ENCODE results near the gene HDAC4.

The HDAC4 gene

DNA sequence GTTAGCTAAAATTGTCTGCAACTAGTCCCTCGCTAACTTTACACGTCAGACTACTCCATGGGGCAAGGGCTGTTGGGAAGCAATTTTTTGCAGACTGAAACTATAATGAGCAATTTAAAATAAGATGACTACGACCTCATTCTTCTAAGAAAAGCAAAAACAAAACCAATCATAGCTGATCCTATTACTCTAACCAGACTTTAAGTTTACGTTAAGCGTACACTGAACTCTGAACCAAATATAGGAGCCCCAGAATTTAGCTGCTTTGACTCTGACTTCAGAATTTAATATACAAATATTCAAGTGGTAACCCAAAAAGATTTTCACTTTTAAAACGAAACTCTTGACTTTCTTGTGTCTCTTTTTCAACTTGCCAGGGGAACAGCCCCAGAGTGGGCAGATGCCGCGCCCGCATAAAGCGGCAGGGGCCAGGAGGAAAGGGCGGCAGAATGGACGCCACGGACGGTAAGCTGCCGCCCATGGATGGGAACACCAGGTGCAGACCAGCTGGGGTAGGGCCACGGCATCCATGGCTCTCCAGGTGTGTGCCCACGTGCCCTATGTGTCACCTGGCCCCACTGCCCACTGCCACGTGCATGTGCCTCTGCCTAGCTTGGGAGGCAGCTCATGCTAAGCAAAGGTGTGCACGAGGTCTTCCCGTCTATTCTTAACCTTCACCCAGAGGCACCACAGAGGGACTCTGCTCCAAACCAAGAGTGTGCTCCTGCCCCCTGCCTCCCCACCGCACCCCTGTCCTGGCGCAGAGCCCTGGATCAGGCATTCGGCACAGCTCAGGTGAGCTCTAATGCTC is 217.6 kb downstream of the HDAC4 start:
- WGBS, 2 experiments = 95 to 97% methylated on average over 23 of the region's 23 CpGs
- no peak overlapping the region for H3K27ac ChIP-seq (ENCODE audit: insufficient read depth, low read depth, low read length, poor library complexity, severe bottlenecking)
- no peak overlapping the region for H3K4me3 ChIP-seq (ENCODE audit: insufficient read depth, low read depth, low read length)

DNA sequence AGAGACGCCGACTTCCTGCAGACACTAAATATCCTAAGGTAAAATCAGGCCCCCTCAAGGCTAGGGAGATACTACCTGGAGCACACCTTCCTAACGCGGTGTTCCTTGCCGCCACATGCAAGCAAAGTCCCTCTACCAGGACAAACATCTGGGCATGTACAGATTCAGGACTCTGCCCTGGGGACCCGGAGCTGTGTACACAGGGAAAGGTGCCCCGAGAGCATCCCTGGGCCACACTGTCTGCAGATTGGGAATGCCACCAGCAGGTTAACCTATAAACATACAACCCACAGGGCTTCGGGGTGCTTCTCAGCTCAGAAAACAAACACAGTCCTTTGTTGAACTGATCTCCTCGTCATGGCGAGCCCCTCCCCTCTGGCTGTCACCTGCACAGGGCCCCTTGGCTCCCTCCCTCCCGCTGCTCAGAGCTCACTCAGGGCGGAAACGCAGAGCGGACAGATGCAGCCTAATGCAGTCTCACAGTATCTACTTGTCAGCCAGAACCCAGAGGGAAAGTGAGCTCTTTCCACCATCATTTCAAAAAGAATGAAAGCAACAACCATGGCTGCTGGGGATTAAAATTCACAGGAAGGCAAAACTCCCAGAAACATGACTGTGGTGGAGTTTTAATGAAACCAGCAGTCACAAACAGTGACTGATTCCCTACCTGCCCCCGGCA is 218.8 kb downstream of the HDAC4 start:
- Histone ChIP-seq H3K27ac (ENCODE audit: insufficient read depth, low read depth, low read length, poor library complexity, severe bottlenecking) (no peak overlapping the region), H3K36me3 (ENCODE audit: control insufficient read depth, insufficient read depth, low read length) (peaks cover 4% of the 10 kb centered on the region), H3K27me3 (ENCODE audit: control insufficient read depth, insufficient read depth, low read length, poor library complexity, severe bottlenecking) (no peaks in the 10 kb centered on the region), H3K4me1 (ENCODE audit: control insufficient read depth, insufficient read depth, low read length) (peaks cover 10% of the 10 kb centered on the region), H3K9me3 (ENCODE audit: control insufficient read depth, low read length) (no peaks in the 10 kb centered on the region), H3K4me3 (ENCODE audit: insufficient read depth, low read depth, low read length) (no peak overlapping the region)
- WGBS, 2 experiments = 72 to 73% methylated on average over 15 of the region's 15 CpGs

More for the DNA sequence above, 217.6 kb downstream of the HDAC4 start:
- Histone ChIP-seq H3K27me3 (ENCODE audit: control insufficient read depth, insufficient read depth, low read length, poor library complexity, severe bottlenecking) (no peaks in the 10 kb centered on the region), H3K4me1 (ENCODE audit: control insufficient read depth, insufficient read depth, low read length) (peaks cover 10% of the 10 kb centered on the region), H3K9me3 (ENCODE audit: control insufficient read depth, low read length) (no peaks in the 10 kb centered on the region), H3K36me3 (ENCODE audit: control insufficient read depth, insufficient read depth, low read length) (peaks cover under 1% of the 10 kb centered on the region)

- Histone ChIP-seq H3K27me3 (ENCODE audit: control insufficient read depth, insufficient read depth, low read length, poor library complexity, severe bottlenecking) (no peaks in the 10 kb centered on the region), H3K4me3 (ENCODE audit: insufficient read depth, low read depth, low read length) (no peak overlapping the region), H3K4me1 (ENCODE audit: control insufficient read depth, insufficient read depth, low read length) (peaks cover 10% of the 10 kb centered on the region), H3K36me3 (ENCODE audit: control insufficient read depth, insufficient read depth, low read length) (peaks cover 4% of the 10 kb centered on the region), H3K9me3 (ENCODE audit: control insufficient read depth, low read length) (no peaks in the 10 kb centered on the region), H3K27ac (ENCODE audit: insufficient read depth, low read depth, low read length, poor library complexity, severe bottlenecking) (no peak overlapping the region)
- 90% methylated on average over 21 of the region's 21 CpGs for WGBS, 2 experiments
These were observed 219.5 kb downstream of the HDAC4 start for GRCh38 chr2:239181074-239181902.

DNA sequence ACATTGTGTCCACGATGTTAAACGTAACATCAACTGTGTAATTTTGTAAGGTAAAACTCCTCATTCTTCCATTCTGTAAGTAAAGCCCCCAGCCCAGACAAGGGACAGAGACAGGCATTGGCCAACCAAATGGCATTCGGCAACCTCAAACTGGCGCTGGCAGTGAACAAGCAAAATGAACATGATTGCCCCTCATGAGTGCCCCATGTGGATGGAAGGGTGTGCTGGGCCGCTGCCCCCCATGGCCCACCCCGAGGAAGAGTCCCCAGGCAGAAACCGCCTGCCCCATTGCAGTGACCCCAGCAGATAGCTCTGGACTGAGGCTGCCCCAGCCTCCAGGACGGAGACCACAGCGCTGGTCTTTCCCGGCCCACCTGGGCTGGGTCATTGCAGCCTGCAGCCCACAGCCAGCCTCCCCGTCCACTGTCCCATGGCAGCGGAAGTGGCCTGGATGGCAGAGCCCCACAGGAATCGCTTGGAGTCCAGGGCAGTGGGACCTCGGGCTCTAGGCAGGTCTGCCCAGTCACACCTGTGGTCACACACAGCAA is 220.2 kb downstream of the HDAC4 start:
- Histone ChIP-seq H3K9me3 (ENCODE audit: control insufficient read depth, low read length) (no peaks in the 10 kb centered on the region), H3K27ac (ENCODE audit: insufficient read depth, low read depth, low read length, poor library complexity, severe bottlenecking) (no peak overlapping the region), H3K4me3 (ENCODE audit: insufficient read depth, low read depth, low read length) (no peak overlapping the region), H3K36me3 (ENCODE audit: control insufficient read depth, insufficient read depth, low read length) (peaks cover 5% of the 10 kb centered on the region), H3K4me1 (ENCODE audit: control insufficient read depth, insufficient read depth, low read length) (peaks cover 10% of the 10 kb centered on the region), H3K27me3 (ENCODE audit: control insufficient read depth, insufficient read depth, low read length, poor library complexity, severe bottlenecking) (no peaks in the 10 kb centered on the region)
- WGBS, 2 experiments = 97% methylated on average over 14 of the region's 14 CpGs

GRCh38 chr2:239179851-239180371 is 220.9 kb downstream of the HDAC4 start:
- Histone ChIP-seq H3K4me3 (ENCODE audit: insufficient read depth, low read depth, low read length) (no peak overlapping the region), H3K9me3 (ENCODE audit: control insufficient read depth, low read length) (no peaks in the 10 kb centered on the region), H3K4me1 (ENCODE audit: control insufficient read depth, insufficient read depth, low read length) (peaks cover 10% of the 10 kb centered on the region), H3K27me3 (ENCODE audit: control insufficient read depth, insufficient read depth, low read length, poor library complexity, severe bottlenecking) (no peaks in the 10 kb centered on the region), H3K27ac (ENCODE audit: insufficient read depth, low read depth, low read length, poor library complexity, severe bottlenecking) (no peak overlapping the region), H3K36me3 (ENCODE audit: control insufficient read depth, insufficient read depth, low read length) (peaks cover 11% of the 10 kb centered on the region)
- WGBS, 2 experiments = 95 to 97% methylated on average over 22 of the region's 22 CpGs

DNA sequence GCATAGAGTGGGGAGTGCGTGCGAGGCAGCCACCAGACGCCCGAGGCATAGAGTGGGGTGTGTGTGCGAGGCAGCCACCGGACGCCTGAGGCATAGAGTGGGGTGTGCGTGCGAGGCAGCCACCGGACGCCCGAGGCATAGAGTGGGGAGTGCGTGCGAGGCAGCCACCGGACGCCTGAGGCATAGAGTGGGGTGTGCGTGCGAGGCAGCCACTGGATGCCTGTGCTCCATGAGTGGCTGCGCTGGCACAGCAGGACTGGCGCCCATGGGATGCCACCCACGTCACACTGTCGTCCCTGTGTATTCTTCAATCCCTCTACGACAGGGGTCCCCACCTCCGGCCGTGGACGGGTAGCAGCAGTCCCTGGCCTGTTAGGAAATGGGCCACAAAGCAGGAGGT is 221.9 kb downstream of the HDAC4 start:
- Histone ChIP-seq H3K27me3 (ENCODE audit: control insufficient read depth, insufficient read depth, low read length, poor library complexity, severe bottlenecking) (no peaks in the 10 kb centered on the region), H3K4me3 (ENCODE audit: insufficient read depth, low read depth, low read length) (no peak overlapping the region), H3K27ac (ENCODE audit: insufficient read depth, low read depth, low read length, poor library complexity, severe bottlenecking) (no peak overlapping the region), H3K9me3 (ENCODE audit: control insufficient read depth, low read length) (no peaks in the 10 kb centered on the region), H3K4me1 (ENCODE audit: control insufficient read depth, insufficient read depth, low read length) (peaks cover 10% of the 10 kb centered on the region), H3K36me3 (ENCODE audit: control insufficient read depth, insufficient read depth, low read length) (peaks cover 19% of the 10 kb centered on the region)
- 95 to 97% methylated on average over 26 of the region's 26 CpGs for WGBS, 2 experiments

- H3K4me1 ChIP-seq (ENCODE audit: control insufficient read depth, insufficient read depth, low read length) = peaks cover 10% of the 10 kb centered on the region
- 95 to 96% methylated on average over 10 of the region's 10 CpGs for WGBS, 2 experiments
- H3K9me3 ChIP-seq (ENCODE audit: control insufficient read depth, low read length) = no peaks in the 10 kb centered on the region
- H3K36me3 ChIP-seq (ENCODE audit: control insufficient read depth, insufficient read depth, low read length) = peaks cover 22% of the 10 kb centered on the region
- H3K27ac ChIP-seq (ENCODE audit: insufficient read depth, low read depth, low read length, poor library complexity, severe bottlenecking) = no peak overlapping the region
- H3K4me3 ChIP-seq (ENCODE audit: insufficient read depth, low read depth, low read length) = no peak overlapping the region
- H3K27me3 ChIP-seq (ENCODE audit: control insufficient read depth, insufficient read depth, low read length, poor library complexity, severe bottlenecking) = no peaks in the 10 kb centered on the region
These were observed 222.3 kb downstream of the HDAC4 start for GRCh38 chr2:239178484-239178883.

GRCh38 chr2:239177908-239178307 is 222.9 kb downstream of the HDAC4 start:
- H3K4me1 ChIP-seq (ENCODE audit: control insufficient read depth, insufficient read depth, low read length) = peaks cover 10% of the 10 kb centered on the region
- no peak overlapping the region for H3K27ac ChIP-seq (ENCODE audit: insufficient read depth, low read depth, low read length, poor library complexity, severe bottlenecking)
- WGBS, 2 experiments = 94 to 98% methylated on average over 17 of the region's 17 CpGs
- no peaks in the 10 kb centered on the region for H3K9me3 ChIP-seq (ENCODE audit: control insufficient read depth, low read length)
- H3K27me3 ChIP-seq (ENCODE audit: control insufficient read depth, insufficient read depth, low read length, poor library complexity, severe bottlenecking) = no peaks in the 10 kb centered on the region
- no peak overlapping the region for H3K4me3 ChIP-seq (ENCODE audit: insufficient read depth, low read depth, low read length)
- H3K36me3 ChIP-seq (ENCODE audit: control insufficient read depth, insufficient read depth, low read length) = peaks cover 24% of the 10 kb centered on the region

DNA sequence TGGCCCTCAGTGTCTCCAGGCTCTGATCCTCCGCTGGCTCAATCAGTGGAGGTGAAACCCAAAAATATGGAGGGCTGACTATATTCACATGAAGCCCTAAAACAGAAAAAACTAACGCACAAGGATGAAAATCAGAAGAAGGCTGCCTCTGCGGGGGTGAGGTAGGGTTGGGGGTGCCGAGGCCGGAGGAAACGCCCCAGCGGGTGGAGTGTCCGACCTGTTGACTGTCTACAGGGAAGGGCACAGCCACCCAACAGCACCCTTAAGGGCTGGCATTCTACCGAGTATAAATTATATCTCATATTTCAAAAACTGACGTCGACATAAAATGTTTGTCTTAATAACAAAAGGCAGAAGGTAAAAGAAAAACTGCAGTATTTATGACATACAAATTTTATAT is 223.5 kb downstream of the HDAC4 start:
- WGBS, 2 experiments = 96 to 97% methylated on average over 8 to 9 of the region's 11 CpGs

More for the DNA sequence above, 223.5 kb downstream of the HDAC4 start:
- no peaks in the 10 kb centered on the region for H3K9me3 ChIP-seq (ENCODE audit: control insufficient read depth, low read length)
- no peak overlapping the region for H3K4me3 ChIP-seq (ENCODE audit: insufficient read depth, low read depth, low read length)
- H3K27ac ChIP-seq (ENCODE audit: insufficient read depth, low read depth, low read length, poor library complexity, severe bottlenecking) = no peak overlapping the region
- no peaks in the 10 kb centered on the region for H3K27me3 ChIP-seq (ENCODE audit: control insufficient read depth, insufficient read depth, low read length, poor library complexity, severe bottlenecking)
- peaks cover 4% of the 10 kb centered on the region for H3K4me1 ChIP-seq (ENCODE audit: control insufficient read depth, insufficient read depth, low read length)
- H3K36me3 ChIP-seq (ENCODE audit: control insufficient read depth, insufficient read depth, low read length) = peaks cover 24% of the 10 kb centered on the region
